PC-9 (cell line): ENCODE results near the gene SYPL2. TPM values are rescaled to one million over a fixed set of nuclear protein-coding genes. Genes with fewer than 3 reads are reported as not detected.

Experiments
- BruUV-seq: library from RNA; stranded (reverse); fragments of 400-500 nt; replicated peaks from 2 replicates; lab custom pipeline; 2021; lab: Mats Ljungman, UMichigan
- CTCF ChIA-PET: fragments of 300-600 bp; sonication (Branson Sonifier 250); formaldehyde crosslinking; loops from one replicate; lab custom pipeline; 2022; ENCODE audit warnings: antibody characterized with exemption; lab: Charles Lee
- POLR2A ChIA-PET: fragments of 300-600 bp; sonication (Branson Sonifier 250); formaldehyde crosslinking; loops from one replicate; lab custom pipeline; 2022; ENCODE audit warnings: antibody characterized with exemption; ENCODE audit not compliant: unreplicated experiment; lab: Charles Lee
- DNase-seq, 2 experiments: peaks; one replicate each; pipeline versions ENCODE4 v3.0.0 to v3.0.0-alpha.2; 2015 to 2022; ENCODE audit warnings: mixed read lengths in 1 of 2
- H2AFZ ChIP-seq: fragments of 200-600 bp; sonication (generic); 2 replicates; pipeline ENCODE4 v1.8.1; 2017; ENCODE audit warnings: antibody characterized with exemption
- H3F3A ChIP-seq: fragments of 200-600 bp; sonication (generic); 2 replicates; pipeline ENCODE4 v1.8.1; 2017; ENCODE audit warnings: antibody characterized with exemption, mild to moderate bottlenecking, low read depth; ENCODE audit not compliant: insufficient read depth
- H3K27ac ChIP-seq: fragments of 200-600 bp; sonication (generic); 2 replicates; pipeline ENCODE4 v1.6.1; 2016; ENCODE audit warnings: mixed run types
- H3K27me3 ChIP-seq: fragments of 200-600 bp; sonication (generic); 2 replicates; pipeline ENCODE4 v1.6.1; 2016; ENCODE audit warnings: low read depth, mixed run types; ENCODE audit not compliant: insufficient read depth
- H3K36me3 ChIP-seq: fragments of 200-600 bp; sonication (generic); 2 replicates; pipeline ENCODE4 v1.6.1; 2016; ENCODE audit warnings: low read depth, mixed run types
- H3K4me1 ChIP-seq: fragments of 200-600 bp; sonication (generic); replicated peaks from 2 replicates; pipeline ENCODE4 v1.6.1; 2016; ENCODE audit warnings: mixed run types; ENCODE audit not compliant: insufficient read depth
- H3K4me2 ChIP-seq: fragments of 200-600 bp; sonication (generic); 2 replicates; pipeline ENCODE4 v1.6.1; 2017; ENCODE audit warnings: mixed run types
- H3K4me3 ChIP-seq: fragments of 200-600 bp; sonication (generic); 2 replicates; pipeline ENCODE4 v1.6.1; 2016; ENCODE audit warnings: mixed run types
- H3K79me2 ChIP-seq: fragments of 200-600 bp; sonication (generic); 2 replicates; pipeline ENCODE4 v1.6.1; 2017; ENCODE audit warnings: low read depth, mixed run types
- H3K9me2 ChIP-seq: fragments of 200-600 bp; sonication (generic); 2 replicates; pipeline ENCODE4 v1.8.1; 2017; ENCODE audit warnings: mild to moderate bottlenecking; ENCODE audit not compliant: insufficient read depth
- H3K9me3 ChIP-seq: fragments of 200-600 bp; sonication (generic); 2 replicates; pipeline ENCODE4 v1.8.1; 2016; ENCODE audit warnings: low read depth; ENCODE audit not compliant: insufficient read depth
- H4K20me1 ChIP-seq: fragments of 200-600 bp; sonication (generic); 2 replicates; pipeline ENCODE4 v1.8.1; 2017; ENCODE audit not compliant: insufficient read depth
- EZH2 ChIP-seq: fragments of 200-600 bp; sonication (generic); IDR thresholded peaks from 2 replicates; pipeline ENCODE4 v1.8.0; 2017; ENCODE audit warnings: antibody characterized with exemption, low read depth
- intact Hi-C: fragments of 100-400 bp; cut with micrococcal nuclease; formaldehyde crosslinking; loops from one replicate; pipeline ENCODE4 v1.10.0; 2022; ENCODE audit not compliant: unreplicated experiment
- total RNA-seq: library from RNA; stranded (reverse); gene quantifications from 2 replicates; pipeline ENCODE4 v1.2.3, GENCODE V29; 2021
- TF ChIP-seq, protein P1 (sequence below): fragments of 200-600 bp; sonication (generic); conservative IDR thresholded peaks from 2 replicates; pipeline ENCODE4 v1.6.1; 2017; ENCODE audit warnings: mixed run types, antibody characterized with exemption, mild to moderate bottlenecking, moderate library complexity

The SYPL2 gene
- total RNA-seq, 1 experiment from 2014 or later = 0.09 TPM

DNA sequence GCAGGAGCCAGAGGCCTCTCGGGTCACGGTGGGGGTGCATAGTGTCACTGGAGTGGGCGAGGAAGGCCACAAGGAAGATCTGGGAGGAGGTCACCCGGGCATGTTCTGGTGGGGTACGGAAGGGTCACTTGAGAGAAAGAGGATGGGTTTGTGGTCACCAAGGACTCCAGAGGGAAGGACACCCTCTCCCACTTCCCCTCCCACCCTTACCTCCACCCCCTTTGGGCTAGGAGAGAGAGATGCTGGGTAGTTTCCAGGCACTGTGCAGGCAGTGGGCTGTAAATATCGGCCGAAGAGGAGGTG, 42.5 kb downstream of the SYPL2 start:
- Histone ChIP-seq H3K36me3 (no peaks in the 10 kb centered on the region), H3K27me3 (no peaks in the 10 kb centered on the region), H3K4me3 (peak overlapping the region; percentile 92), H3K9me2 (no peaks in the 10 kb centered on the region), H3F3A (peaks cover 5% of the 10 kb centered on the region; the same call in 1 of the 2 replicates), H4K20me1 (no peaks in the 10 kb centered on the region), H3K79me2 (no peaks in the 10 kb centered on the region), H3K4me1 (peaks cover 11% of the 10 kb centered on the region), H3K27ac (no peak overlapping the region), H3K9me3 (no peaks in the 10 kb centered on the region), H3K4me2 (peak overlapping the region; percentile 82), H2AFZ (peak overlapping the region; percentile 88)
- no TSS peak for BruUV-seq
- no peak for DNase-seq
- CTCF ChIA-PET = no interaction called here
- TF ChIP-seq, protein P1, sequence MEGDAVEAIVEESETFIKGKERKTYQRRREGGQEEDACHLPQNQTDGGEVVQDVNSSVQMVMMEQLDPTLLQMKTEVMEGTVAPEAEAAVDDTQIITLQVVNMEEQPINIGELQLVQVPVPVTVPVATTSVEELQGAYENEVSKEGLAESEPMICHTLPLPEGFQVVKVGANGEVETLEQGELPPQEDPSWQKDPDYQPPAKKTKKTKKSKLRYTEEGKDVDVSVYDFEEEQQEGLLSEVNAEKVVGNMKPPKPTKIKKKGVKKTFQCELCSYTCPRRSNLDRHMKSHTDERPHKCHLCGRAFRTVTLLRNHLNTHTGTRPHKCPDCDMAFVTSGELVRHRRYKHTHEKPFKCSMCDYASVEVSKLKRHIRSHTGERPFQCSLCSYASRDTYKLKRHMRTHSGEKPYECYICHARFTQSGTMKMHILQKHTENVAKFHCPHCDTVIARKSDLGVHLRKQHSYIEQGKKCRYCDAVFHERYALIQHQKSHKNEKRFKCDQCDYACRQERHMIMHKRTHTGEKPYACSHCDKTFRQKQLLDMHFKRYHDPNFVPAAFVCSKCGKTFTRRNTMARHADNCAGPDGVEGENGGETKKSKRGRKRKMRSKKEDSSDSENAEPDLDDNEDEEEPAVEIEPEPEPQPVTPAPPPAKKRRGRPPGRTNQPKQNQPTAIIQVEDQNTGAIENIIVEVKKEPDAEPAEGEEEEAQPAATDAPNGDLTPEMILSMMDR = no peak
- TF ChIP-seq EZH2 = no peak
- intact Hi-C loops = loop anchor here (1.0 kb wide), 1 partner anchor 26 kb away; the partner anchor contains the start of gene ATXN7L2
- POLR2A ChIA-PET = interaction anchor here (0.7 kb wide), 1 partner anchor 11 kb away, joined by 7 read pairs; no protein-coding TSS in a partner anchor

DNA sequence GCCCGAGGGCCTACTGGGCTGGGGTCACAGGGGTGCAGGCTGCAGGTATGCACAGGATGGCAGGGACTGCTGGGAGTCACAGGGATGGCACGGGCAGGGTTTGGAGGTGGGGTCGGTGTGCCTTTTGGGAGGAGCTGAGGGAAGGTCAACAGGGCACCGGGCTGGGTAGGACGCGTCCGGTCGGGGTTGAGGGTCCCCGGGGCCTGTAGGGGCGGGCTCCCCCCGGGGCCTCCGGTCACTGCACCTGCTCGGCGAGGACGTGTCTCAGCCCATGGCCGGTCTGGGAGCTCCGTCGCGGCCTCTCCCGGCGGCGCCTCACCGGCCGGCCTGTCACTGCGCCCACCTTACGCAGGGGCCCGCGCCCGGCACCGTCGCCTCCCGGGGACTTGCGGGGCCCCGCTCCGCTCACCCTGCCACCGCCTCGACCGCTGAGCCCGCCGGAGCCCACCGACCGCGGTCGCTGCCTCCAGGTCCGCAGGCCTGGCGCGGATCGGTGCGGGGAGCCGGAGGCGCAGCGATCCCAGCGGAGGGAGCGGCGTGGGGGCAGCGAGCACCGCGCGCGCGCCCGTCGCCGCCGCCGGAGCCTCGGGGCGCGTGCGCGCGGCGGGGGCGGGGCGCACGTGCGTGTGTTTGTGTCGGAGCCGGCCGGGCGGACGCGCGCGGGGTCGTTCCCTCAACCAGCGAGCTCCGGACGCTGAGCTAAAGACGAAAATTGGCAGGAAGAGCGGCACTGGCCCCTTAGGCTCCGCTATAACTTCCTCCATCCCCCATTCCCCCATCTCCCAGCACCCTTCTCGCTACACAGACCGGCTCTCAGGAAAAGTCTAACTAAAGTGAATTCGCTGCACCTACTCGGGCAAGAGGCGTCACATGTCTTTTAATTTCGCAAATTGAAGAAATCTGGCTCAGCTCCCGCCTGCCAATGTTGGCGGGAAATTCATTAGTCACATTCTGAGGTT, 43.1 kb downstream of the SYPL2 start, which contains the start of gene AMIGO1:
Gene AMIGO1 (minus strand): TSS at position 552 of the 959 bp plus-strand sequence. CDS start 815 bp downstream, outside the sequence.
- no peaks in the 10 kb centered on the region for H3K9me3 ChIP-seq
- no TSS peak for BruUV-seq
- peaks cover 11% of the 10 kb centered on the region for H3K4me1 ChIP-seq
- ChIA-PET CTCF (interaction anchor here (0.7 kb wide), 1 partner anchor 24 kb away, joined by 3 read pairs; no protein-coding TSS in a partner anchor), POLR2A (interaction anchor here (0.6 to 0.7 kb wide), 3 partner anchors 11 to 30 kb away, joined by 3 to 7 read pairs (median 6); partner anchors contain the start of gene CYB561D1)
- intact Hi-C loops = loop anchor here (1.0 kb wide), 1 partner anchor 26 kb away; the partner anchor contains the start of gene ATXN7L2
- H3F3A ChIP-seq = peaks cover 5% of the 10 kb centered on the region; the same call in 1 of the 2 replicates
- H2AFZ ChIP-seq = peak within 1 kb of the TSS; percentile 98
- H3K4me3 ChIP-seq = peak within 1 kb of the TSS; percentile 92
- DNase-seq = peak; percentile 53 to 57
- no peak within 1 kb of the TSS for H3K27ac ChIP-seq
- H3K27me3 ChIP-seq = no peaks in the 10 kb centered on the region
- H3K4me2 ChIP-seq = peak within 1 kb of the TSS; percentile 82
- H3K79me2 ChIP-seq = no peaks in the 10 kb centered on the region
- no peaks in the 10 kb centered on the region for H4K20me1 ChIP-seq
- TF ChIP-seq, protein P1 = no peak
- no peak for TF ChIP-seq EZH2
- no peaks in the 10 kb centered on the region for H3K36me3 ChIP-seq
- H3K9me2 ChIP-seq = no peaks in the 10 kb centered on the region

DNA sequence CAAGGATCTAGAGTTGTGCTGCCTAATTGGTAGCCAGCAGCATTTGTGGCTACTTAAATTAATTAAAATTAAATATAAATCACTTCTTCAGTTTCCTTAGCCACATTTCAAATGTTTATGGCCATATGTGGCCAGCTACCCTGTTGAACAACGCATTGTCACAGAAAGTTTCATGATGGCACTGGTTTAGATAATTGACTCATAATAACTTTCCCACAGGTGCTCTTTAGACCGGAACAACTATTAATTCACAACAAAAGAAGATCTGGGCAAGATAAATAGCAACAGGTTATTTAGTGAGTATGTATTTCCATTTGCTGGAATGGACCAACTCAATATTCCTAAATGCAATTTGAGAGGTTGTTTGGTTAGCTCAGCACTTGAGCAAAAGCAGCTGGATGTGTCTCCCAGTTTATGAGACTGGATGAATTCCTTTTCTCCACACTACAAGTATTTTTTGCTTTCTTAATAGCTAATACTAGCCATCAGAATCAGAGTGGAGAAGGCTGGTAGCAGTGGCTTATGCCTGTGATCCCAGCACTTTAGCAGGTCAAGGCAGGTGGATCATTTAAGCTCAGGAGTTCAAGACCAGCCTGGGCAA, 46.9 kb downstream of the SYPL2 start:
- POLR2A ChIA-PET = no interaction called here
- Histone ChIP-seq H3K4me3 (no peak overlapping the region), H3K27ac (no peak overlapping the region), H3K9me3 (no peaks in the 10 kb centered on the region), H3K4me2 (no peak overlapping the region), H3K79me2 (no peaks in the 10 kb centered on the region), H3K9me2 (no peaks in the 10 kb centered on the region; the same call in 1 of the 2 replicates), H3K4me1 (peaks cover 11% of the 10 kb centered on the region), H4K20me1 (no peaks in the 10 kb centered on the region), H3F3A (no peaks in the 10 kb centered on the region; the same call in 1 of the 2 replicates), H2AFZ (no peak overlapping the region), H3K36me3 (no peaks in the 10 kb centered on the region), H3K27me3 (no peaks in the 10 kb centered on the region)
- BruUV-seq = no TSS peak
- DNase-seq = no peak
- TF ChIP-seq EZH2 = no peak
- TF ChIP-seq, protein P1 = no peak
- intact Hi-C loops = no loop called here
- CTCF ChIA-PET = no interaction called here
